Lower leg skin (tissue), 3 donors: Measurements from ENCODE around the gene GALNT2.

Source experiments
- POLR2A ChIP-seq, 2 donors: fragments of 450-650 bp; IDR thresholded peaks; one replicate each; pipeline ENCODE4 v1.6.1; 2016 to 2017; ENCODE audit warnings: antibody characterized with exemption in 2 of 2, mild to moderate bottlenecking in 1 of 2, moderate library complexity in 1 of 2
- TF ChIP-seq, protein P1 (sequence below), 3 donors: fragments of 450-650 bp; IDR thresholded peaks; one replicate each; pipeline ENCODE4 v1.5.1; 2016; ENCODE audit warnings: antibody characterized with exemption in 3 of 3, mild to moderate bottlenecking in 3 of 3, moderate library complexity in 2 of 3

GRCh38 chr1:230291731-230292620 lies 224.9 kb downstream of the GALNT2 start:
- TF ChIP-seq, protein P1, sequence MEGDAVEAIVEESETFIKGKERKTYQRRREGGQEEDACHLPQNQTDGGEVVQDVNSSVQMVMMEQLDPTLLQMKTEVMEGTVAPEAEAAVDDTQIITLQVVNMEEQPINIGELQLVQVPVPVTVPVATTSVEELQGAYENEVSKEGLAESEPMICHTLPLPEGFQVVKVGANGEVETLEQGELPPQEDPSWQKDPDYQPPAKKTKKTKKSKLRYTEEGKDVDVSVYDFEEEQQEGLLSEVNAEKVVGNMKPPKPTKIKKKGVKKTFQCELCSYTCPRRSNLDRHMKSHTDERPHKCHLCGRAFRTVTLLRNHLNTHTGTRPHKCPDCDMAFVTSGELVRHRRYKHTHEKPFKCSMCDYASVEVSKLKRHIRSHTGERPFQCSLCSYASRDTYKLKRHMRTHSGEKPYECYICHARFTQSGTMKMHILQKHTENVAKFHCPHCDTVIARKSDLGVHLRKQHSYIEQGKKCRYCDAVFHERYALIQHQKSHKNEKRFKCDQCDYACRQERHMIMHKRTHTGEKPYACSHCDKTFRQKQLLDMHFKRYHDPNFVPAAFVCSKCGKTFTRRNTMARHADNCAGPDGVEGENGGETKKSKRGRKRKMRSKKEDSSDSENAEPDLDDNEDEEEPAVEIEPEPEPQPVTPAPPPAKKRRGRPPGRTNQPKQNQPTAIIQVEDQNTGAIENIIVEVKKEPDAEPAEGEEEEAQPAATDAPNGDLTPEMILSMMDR (IDR thresholded peaks at IDR 0.05) = no peak
- no peak for TF ChIP-seq POLR2A (IDR thresholded peaks at IDR 0.05)
